Caco-2 (cell line): ENCODE measurements around the gene ITM2C. TPM values are rescaled to one million over a fixed set of nuclear protein-coding genes. Genes with fewer than 3 reads are reported as not detected.
A peak's percentile ranks its signal among the peaks of the same experiment; 100 is the strongest.

Experiments
- BruUV-seq: library from RNA; stranded (reverse); fragments of 400-500 nt; replicated peaks from 2 replicates; lab custom pipeline; 2021; lab: Mats Ljungman, UMichigan
- CTCF ChIA-PET: fragments of 300-600 bp; sonication (Branson Sonifier 250); formaldehyde crosslinking; loops from one replicate; lab custom pipeline; 2022; ENCODE audit warnings: antibody characterized with exemption; lab: Charles Lee
- POLR2A ChIA-PET: fragments of 300-600 bp; sonication (Branson Sonifier 250); formaldehyde crosslinking; loops from one replicate; lab custom pipeline; 2022; ENCODE audit warnings: antibody characterized with exemption; lab: Charles Lee
- DNase-seq, 2 experiments: peaks; one replicate each; pipeline versions ENCODE4 v3.0.0 to v3.0.0-alpha.2; 2020 to 2022
- H3K27me3 ChIP-seq: replicated peaks from 2 replicates; pipeline ENCODE4 v1.6.0; 2011; ENCODE audit warnings: low read length; ENCODE audit not compliant: control insufficient read depth, insufficient read depth
- H3K36me3 ChIP-seq: 2 replicates; pipeline ENCODE4 v1.5.1; 2011; ENCODE audit warnings: low read length; ENCODE audit not compliant: control insufficient read depth, insufficient read depth
- H3K4me1 ChIP-seq: fragments of 250-450 bp; sonication (Bioruptor Pico); 2 replicates; pipeline ENCODE4 v1.5.1; 2020; ENCODE audit warnings: mild to moderate bottlenecking
- H3K4me3 ChIP-seq: 2 replicates; pipeline ENCODE4 v1.5.1; 2011; ENCODE audit warnings: low read depth, mild to moderate bottlenecking, control low read depth, low read length
- H3K9me3 ChIP-seq: fragments of 250-450 bp; sonication (Bioruptor Pico); 2 replicates; pipeline ENCODE4 v1.5.1; 2020; ENCODE audit warnings: mild to moderate bottlenecking, moderate library complexity
- H3K27ac Mint-ChIP-seq: one replicate; pipeline ENCODE4 v1.8.0; 2022; ENCODE audit warnings: mixed read lengths; ENCODE audit not compliant: unreplicated experiment
- H3K27me3 Mint-ChIP-seq: one replicate; pipeline ENCODE4 v1.8.0; 2022; ENCODE audit warnings: mixed read lengths; ENCODE audit not compliant: insufficient read depth, unreplicated experiment
- H3K36me3 Mint-ChIP-seq: one replicate; pipeline ENCODE4 v1.8.0; 2022; ENCODE audit warnings: mild to moderate bottlenecking, mixed read lengths; ENCODE audit not compliant: insufficient read depth, unreplicated experiment
- H3K4me1 Mint-ChIP-seq: one replicate; pipeline ENCODE4 v1.8.0; 2022; ENCODE audit warnings: low read depth, mixed read lengths; ENCODE audit not compliant: unreplicated experiment
- H3K4me3 Mint-ChIP-seq: one replicate; pipeline ENCODE4 v1.8.0; 2022; ENCODE audit warnings: mild to moderate bottlenecking, moderate library complexity, mixed read lengths; ENCODE audit not compliant: unreplicated experiment
- H3K9me3 Mint-ChIP-seq: one replicate; pipeline ENCODE4 v1.8.0; 2022; ENCODE audit warnings: mixed read lengths; ENCODE audit not compliant: unreplicated experiment
- CTCF ChIP-seq, 2 experiments: fragments of 200-600 bp in 1 of 2; IDR thresholded peaks; 1 replicate in 1 of 2; 2 replicates in 1 of 2; pipeline versions ENCODE4 v1.5.1 to v1.8.0; 2011 to 2022; ENCODE audit warnings: antibody characterized with exemption in 1 of 2, control low read depth in 1 of 2, inconsistent platforms in 1 of 2, low read depth in 1 of 2, low read length in 1 of 2, mild to moderate bottlenecking in 1 of 2, moderate library complexity in 1 of 2; ENCODE audit not compliant: insufficient read depth in 1 of 2, severe bottlenecking in 1 of 2, unreplicated experiment in 1 of 2
- intact Hi-C: fragments of 100-400 bp; cut with micrococcal nuclease; formaldehyde crosslinking; loops from one replicate; pipeline ENCODE4 v1.10.0; 2022; ENCODE audit not compliant: unreplicated experiment
- total RNA-seq: library from RNA; stranded (reverse); gene quantifications from 2 replicates; pipeline ENCODE4 v1.2.3, GENCODE V29; 2022

Gene ITM2C
- total RNA-seq, 1 experiment from 2014 or later: 136 TPM

GRCh38 chr2:230893841-230894781 is 29.4 kb downstream of the ITM2C start:
- BruUV-seq: no TSS peak
- Mint-ChIP-seq H3K27ac (peak overlapping the region; percentile 50), H3K4me3 (no peak overlapping the region), H3K9me3 (no peaks in the 10 kb centered on the region), H3K36me3 (no peaks in the 10 kb centered on the region), H3K4me1 (peaks cover 9% of the 10 kb centered on the region), H3K27me3 (no peaks in the 10 kb centered on the region)
- intact Hi-C loops: no loop called here
- ChIA-PET POLR2A (no interaction called here), CTCF (no interaction called here)
- H3K36me3 ChIP-seq: no peaks in the 10 kb centered on the region
- no peaks in the 10 kb centered on the region for H3K9me3 ChIP-seq
- H3K4me1 ChIP-seq: peaks cover 15% of the 10 kb centered on the region
- DNase-seq: no peak
- TF ChIP-seq CTCF (IDR thresholded peaks at IDR 0.05; ENCODE audit: insufficient read depth in 1 of 2, low read depth in 1 of 2, low read length in 1 of 2, severe bottlenecking in 1 of 2, unreplicated experiment in 1 of 2): no peak
- no peaks in the 10 kb centered on the region for H3K27me3 ChIP-seq
- H3K4me3 ChIP-seq: no peak overlapping the region

- H3K4me1 ChIP-seq: peaks cover 15% of the 10 kb centered on the region
- no peaks in the 10 kb centered on the region for H3K27me3 ChIP-seq
- no peak for TF ChIP-seq CTCF (IDR thresholded peaks at IDR 0.05; ENCODE audit: insufficient read depth in 1 of 2, low read depth in 1 of 2, low read length in 1 of 2, severe bottlenecking in 1 of 2, unreplicated experiment in 1 of 2)
- BruUV-seq: no TSS peak
- H3K4me3 ChIP-seq: no peak overlapping the region
- intact Hi-C loops: loop anchor here (1.0 kb wide), 1 partner anchor 24 kb away; no protein-coding TSS in a partner anchor
- Mint-ChIP-seq H3K27me3 (no peaks in the 10 kb centered on the region), H3K4me1 (peaks cover 9% of the 10 kb centered on the region), H3K36me3 (no peaks in the 10 kb centered on the region), H3K4me3 (peak overlapping the region; percentile 50), H3K27ac (peak overlapping the region; percentile 69), H3K9me3 (no peaks in the 10 kb centered on the region)
- no peaks in the 10 kb centered on the region for H3K36me3 ChIP-seq
- POLR2A ChIA-PET: interaction anchor here (0.7 to 1.1 kb wide), 2 partner anchors 25 to 100 kb away, joined by 3 to 13 read pairs; partner anchors contain the start of gene SPATA3
- no peaks in the 10 kb centered on the region for H3K9me3 ChIP-seq
- DNase-seq: peak; percentile 65 to 78
- CTCF ChIA-PET: no interaction called here
Measured at GRCh38 chr2:230895536-230896345, 31.0 kb downstream of the ITM2C start.
